Stimulated activated CD4-positive, alpha-beta T cell treated with anti-CD3 and anti-CD28 coated beads, Interleukin-4, amount 100 ng/mL, for 24 hours (primary cell): ENCODE data around the gene FGD5.
"Not testable (repeated sequence)": the region's sequence is repeated elsewhere in the genome, so short reads cannot be mapped to it uniquely, and the experiment has no call there.

Experiments used
- DNase-seq: peaks from one replicate; pipeline ENCODE4 v3.0.0-alpha.2; 2020

Gene FGD5

DNA sequence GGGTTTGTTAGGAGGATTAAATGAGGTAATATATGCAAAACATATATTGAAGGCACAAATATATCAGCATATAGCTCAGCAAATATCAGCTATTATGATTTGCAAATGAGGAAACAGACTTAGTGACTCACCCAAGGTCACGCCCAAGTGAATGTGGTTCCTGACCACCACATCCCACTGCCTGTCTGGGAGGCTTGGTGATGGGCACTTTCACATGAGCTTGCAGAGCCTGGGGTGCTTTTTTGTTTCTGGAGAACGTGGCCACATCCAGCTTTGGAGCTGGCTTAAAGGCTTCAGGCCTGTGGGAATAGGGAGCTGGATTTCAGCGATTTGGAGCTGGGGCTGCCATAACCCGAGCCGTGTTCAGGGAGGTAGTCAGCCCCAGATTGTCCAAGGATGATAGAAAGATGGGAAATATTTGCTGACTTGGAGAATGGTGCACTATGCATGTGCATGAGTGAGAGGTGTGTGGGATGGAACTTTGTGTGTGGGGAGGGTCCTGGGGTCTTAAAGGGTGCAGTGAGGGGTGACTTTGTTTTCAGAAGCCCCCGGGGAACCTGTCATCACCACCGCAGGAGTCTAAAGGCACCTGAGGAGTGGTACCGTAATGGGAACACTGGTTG lies 12.0 kb upstream of the FGD5 start:
- DNase-seq: no peak

DNA sequence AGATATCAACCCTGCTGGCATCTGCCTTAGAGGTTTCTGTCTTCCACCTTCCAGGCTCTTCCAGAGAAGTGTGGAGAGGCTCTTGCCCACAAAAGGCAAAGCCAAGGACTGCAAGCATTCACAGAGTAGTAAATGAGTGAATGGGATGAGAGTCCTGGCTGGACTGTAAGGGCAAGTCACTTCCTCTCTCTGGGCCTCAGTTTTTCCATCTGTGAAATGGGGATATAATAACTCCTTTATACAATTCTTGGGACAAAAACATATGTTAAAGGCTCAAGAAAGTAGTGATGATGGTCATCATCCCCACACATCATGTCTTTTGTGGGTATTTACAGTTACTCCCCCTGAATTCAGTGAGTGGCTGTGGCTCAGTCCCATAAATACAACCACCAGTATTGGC lies 10.7 kb upstream of the FGD5 start:
- DNase-seq: no peak

DNA sequence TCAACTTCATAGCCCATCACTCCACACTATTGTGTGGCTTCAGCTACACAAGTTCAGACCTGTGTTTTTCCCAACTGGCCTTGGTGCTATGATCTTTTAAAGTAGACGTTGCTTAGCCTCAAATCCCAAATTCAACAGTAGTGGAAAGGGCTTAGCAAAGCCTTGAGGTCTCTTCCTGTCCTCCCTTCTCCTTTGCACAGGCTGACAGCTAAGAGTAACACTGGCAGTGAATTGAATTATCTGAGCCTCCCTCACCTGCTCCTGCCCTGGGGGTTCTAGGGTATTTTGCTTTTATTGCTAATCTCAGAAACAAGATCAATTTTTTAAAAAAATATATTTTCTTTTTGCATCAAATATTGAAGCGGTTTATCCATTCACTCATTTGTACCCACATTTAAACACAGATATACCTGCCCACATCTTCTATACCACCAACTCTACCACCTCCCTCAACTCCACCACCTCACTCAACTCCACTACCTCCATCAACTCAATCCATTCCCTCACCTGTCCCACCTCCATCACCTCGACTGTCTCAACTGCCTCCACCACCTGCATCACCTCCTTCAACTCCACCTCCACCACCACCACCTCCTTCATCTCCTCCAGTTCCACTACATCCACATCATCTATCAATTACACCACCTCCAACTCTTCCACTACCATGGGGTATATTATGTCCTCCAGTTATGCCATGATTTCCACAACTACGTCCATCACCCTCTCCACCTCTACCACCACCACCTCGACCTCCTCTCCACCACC lies 10.1 kb upstream of the FGD5 start:
- DNase-seq: no peak

DNA sequence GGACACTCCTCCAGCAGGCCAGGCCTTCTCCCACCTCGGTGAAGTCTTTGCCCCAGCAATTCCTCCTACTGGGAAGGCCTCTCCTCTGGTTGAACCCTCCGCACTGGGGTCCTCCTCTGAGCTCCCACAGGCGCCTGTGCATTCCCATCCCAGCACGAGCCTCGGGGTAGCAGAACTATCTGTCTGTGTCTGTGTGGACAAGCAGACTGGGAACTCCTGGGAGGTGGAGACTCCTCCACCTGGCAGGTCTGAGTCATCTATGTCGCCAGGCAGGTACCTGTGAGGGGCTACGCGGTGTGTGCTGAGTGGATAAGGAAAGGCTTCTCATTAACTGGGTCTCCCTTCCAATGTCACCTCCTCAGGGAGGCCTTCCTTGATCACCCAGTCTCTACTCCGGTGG lies 9.2 kb upstream of the FGD5 start:
- DNase-seq: not testable (repeated sequence)

DNA sequence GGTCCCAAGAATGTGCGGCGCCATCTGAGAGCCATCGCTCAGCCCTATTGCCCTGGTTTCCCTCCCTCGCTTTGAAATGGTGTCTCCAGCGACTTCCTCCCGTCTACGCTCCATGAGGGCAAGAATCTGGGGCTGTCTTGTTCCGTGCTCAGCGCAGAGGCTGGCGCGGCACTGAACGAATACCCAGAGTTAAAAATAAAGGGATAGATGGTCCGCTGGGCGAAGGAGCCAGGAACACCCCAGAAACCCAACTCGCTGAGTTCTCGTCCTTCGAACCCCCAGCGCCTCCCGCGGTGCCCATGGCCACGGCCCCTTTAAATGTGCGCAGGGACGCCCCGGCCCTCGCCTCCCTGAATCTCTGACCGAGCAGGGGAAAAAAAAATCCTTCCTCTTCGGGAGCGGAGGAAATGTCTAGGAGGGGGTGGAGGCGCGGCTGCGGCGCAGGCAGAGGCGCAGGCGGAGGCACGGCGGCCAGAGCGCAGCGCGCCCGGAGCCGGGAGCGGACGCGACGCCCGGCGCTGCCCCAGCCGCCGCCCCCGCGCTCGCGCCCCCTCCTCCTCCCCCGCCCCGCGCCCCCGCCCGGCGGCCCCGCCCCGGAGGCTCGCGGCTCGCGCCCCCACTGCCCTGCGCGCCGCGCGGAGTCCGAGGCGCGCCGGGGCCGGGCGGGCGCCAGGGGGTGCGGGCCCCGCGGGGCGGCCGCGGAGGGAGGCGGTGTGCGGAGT lies 8.5 kb upstream of the FGD5 start:
- no peak for DNase-seq

DNA sequence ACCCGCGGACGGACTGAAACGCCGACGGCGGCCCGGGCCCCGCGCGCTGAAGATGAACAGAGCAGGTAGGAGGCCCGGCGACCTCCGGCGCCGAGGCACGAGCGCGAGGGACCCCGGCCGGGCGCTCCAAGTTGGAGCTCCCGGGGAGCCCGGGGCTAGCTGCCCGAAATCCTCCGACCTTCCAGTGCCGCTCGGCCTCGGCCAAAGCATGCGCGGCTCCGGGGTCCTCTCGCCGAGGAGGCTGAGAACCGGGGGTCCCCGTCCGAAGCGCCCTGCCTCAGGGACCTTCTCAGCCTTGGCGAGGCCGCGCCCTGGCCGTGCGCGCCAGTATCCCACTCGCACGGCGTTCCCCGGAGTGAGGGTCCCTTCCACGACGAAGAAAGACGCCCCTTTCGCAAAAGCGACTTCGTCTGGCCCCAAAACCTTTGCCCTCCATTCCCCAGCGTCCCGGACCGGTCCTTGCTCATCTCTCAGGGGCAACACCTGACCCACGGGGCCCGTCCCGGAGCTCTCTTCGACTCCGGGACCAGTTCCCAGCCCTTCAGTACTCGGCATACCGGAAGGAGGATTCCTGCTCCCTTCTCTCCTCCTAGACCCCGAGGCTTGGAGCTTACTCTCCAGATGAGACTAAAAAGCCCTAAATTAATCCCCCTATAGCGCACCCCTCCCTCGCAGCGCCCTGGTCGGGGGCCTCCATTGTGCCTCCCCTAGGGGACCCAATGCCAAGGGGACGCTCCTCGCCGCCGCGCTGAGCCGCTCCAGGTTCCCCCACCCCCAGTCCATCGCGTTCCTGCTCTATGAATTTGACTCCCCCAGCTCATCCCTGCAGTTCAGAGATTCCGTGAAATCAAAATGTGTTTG lies 7.7 kb upstream of the FGD5 start:
- no peak for DNase-seq

DNA sequence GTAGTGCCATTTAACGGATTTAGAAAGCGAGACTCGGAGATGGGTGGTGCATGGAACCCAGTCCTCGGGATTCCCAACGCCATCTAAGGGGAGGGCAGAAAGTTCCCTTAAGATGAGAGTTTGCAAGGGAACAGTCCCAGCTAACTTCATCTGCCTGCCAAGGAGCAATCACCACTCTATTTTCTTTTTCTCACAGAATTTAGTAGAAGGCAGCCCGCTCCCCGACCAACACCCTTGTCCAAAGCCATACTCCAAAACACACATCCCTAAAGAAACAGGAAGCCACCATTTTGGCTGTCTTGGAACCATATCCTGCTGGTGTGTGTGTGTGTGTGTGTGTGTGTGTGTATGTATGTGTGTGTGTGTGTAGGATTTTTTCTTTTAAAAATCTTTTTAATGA lies 7.1 kb upstream of the FGD5 start:
- no peak for DNase-seq

DNA sequence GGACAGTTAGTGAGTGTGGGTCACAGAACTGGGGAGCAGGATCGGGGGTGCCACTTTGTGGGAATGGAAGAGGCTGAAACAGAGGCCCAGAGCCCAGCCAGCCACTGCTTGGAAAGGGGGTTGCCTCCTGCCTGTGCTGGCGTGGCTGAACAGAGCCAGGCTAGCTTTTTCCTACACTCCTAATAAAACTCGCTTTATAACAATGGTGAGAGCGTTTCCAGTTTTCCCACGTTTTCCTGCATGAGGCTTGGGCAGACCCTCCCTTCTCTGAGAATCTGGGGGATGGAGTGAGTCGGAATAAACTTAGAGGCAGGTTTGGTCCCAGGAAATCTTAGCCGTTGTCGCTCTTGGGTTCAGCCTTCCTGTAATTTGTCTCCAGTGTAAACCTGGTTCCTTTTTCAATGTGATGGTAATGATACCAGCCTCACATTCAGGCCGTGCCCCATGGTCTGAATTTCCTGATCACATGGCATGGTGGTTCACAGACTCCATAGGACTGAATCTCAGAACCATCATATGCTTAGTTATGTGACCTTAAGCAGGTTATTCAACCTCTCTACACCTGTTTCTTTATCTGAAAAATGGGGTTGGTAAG lies 6.5 kb upstream of the FGD5 start:
- no peak for DNase-seq

DNA sequence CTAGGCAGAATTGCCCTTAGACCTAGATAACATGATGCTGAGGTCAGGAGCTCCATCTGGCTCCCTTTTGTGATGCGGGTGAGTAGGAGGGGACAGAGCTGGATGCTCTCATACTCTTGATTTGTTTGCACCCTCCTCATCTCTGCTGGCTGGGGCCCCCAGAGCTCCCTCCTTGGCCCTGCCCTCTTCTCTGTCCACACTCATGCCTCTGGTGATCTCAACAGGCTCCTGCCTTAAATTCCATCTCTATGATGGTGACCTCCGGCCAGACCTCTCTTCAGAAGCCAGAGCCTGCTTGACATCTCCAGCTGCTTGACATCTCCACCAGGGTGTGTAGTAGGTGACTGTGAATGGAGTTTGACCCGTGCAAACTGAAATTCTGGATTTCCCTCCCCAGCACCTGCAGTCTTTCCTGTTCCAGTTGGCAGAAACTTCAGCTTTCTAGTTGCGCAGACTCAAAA lies 4.3 kb upstream of the FGD5 start:
- DNase-seq: no peak

DNA sequence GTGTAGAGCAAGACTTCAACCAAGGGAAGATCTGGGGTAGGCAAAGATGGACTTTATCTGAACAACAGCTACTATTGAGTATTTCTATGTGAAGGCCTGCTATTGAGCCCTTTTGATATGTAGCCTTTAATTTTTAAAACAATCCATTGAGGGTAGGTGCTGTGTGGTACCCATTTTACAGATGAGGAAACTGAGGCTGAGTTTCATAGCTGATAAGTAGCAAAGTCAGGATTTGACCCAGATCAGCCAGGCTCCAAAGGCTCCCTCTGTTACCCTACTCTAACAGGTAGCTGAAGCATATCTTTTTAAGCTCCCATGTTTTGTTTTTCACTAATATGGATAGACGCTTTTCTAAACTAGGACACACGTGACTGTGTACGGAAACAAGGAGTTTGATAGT lies 2.4 kb upstream of the FGD5 start:
- DNase-seq: no peak

DNA sequence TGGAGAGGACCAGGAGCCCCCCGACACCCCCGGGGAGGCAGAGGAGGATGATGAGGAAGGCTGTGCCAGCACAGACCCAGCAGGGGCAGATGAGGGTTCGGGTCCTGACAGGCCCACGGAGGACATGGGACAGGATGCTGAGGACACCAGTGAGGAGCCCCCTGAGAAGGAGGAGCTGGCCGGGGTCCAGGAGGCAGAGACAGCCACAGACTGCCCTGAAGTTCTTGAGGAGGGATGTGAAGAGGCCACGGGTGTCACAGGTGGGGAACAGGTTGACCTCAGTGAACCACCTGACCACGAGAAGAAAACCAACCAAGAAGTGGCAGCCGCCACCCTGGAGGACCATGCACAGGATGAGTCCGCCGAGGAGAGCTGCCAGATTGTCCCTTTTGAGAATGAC lies 909 bp downstream of the FGD5 start:
- no peak for DNase-seq

DNA sequence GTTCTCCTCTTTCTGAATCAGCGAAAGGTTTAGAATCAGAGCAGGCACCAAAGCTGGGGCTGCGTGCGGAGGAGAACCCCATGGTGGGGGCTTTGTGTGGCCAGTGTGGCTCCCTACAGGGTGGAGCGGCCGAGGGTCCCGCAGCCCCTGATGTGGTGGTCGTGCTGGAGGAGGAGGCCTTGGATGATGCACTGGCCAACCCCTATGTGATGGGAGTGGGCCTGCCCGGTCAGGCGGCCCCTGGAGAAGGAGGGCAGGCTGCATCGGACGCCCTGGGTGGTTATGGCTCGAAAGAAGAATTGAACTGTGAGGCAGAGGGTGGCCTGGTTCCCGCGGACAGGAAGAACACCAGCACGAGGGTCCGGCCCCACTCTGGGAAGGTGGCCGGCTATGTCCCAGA lies 1.4 kb downstream of the FGD5 start:
- DNase-seq: no peak

DNA sequence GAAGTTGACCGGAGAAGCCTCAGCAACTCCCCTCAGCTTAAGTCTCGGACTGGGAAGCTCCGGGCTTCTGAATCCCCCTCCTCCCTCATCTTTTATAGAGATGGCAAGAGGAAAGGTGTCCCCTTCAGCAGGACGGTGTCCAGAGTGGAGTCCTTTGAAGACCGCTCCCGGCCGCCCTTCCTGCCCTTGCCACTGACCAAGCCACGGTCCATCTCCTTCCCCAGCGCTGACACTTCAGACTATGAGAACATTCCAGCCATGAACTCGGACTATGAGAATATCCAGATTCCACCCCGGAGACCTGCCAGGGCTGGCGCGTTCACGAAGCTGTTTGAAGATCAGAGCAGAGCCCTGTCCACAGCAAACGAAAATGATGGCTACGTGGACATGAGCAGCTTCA lies 2.4 kb downstream of the FGD5 start:
- no peak for DNase-seq

DNA sequence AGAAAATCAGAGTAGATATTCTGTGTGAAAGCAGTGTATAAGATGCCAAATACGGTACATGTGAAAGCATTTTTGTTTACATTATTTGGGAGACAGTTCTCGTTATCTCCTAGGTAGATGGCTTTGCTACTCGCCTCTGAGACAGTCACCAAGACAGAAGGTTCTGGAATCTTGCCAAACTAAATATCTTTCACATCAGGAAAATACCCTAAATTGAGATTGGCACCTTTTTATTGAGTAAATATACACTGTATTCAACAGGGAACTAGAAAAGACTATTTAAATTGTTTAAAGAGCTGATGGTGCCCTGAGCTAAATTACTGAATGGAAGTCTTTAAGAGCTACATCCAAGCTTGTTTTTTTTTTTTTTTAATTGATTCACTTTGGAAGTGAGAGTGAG lies 3.4 kb downstream of the FGD5 start:
- no peak for DNase-seq

DNA sequence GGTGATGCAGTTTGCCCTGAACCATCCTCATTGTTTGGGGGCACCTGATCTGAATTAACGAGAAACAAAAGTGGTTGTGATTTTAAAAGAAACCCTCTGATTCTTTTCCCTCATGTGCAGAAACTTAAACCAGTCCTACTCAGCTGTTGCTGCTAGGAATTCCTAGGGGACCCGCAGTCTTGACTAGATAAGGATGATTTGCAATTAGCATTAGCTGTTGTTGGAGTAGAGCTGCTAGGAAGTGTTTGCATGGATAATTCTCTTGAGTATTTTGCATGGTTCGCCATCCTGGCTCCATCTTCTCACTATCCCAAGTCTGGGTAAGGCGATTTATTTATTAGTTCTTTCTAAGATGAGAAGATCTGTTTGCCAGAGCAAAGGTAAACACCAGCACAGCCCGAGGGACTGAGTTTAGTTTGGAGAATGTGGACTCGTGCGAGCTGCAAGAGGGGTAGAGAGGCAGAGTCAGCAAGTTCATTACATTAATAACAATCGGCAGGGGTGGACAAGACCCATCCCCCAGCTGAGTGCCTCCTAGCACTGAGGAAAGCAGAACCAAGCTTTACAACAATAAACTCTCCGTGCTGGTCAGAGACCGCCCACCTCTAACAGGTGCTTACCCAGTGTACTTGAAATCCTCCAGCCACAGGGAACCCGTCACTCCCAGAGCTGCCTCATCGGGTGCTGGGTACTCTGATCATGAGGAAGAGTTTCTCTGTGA lies 4.1 kb downstream of the FGD5 start:
- DNase-seq: no peak

DNA sequence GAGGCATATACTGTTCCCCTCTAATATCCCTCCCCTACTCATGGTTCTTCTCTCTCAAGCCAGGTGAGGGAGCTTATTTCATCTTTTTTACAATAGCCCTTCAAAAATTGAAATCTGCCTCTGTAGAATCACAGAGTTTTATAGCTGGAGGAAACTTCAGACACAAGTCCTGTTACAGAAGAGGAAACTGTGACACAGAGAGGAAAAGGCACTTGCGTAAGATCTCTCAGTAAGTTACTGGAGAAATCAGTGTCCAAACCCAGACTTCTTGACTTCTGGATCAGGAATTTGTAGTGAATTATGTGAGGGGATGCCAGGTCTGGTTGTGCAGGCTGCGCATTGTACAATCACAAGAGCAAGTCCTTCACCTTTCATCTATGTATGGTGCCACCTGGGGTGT lies 4.6 kb downstream of the FGD5 start:
- no peak for DNase-seq

DNA sequence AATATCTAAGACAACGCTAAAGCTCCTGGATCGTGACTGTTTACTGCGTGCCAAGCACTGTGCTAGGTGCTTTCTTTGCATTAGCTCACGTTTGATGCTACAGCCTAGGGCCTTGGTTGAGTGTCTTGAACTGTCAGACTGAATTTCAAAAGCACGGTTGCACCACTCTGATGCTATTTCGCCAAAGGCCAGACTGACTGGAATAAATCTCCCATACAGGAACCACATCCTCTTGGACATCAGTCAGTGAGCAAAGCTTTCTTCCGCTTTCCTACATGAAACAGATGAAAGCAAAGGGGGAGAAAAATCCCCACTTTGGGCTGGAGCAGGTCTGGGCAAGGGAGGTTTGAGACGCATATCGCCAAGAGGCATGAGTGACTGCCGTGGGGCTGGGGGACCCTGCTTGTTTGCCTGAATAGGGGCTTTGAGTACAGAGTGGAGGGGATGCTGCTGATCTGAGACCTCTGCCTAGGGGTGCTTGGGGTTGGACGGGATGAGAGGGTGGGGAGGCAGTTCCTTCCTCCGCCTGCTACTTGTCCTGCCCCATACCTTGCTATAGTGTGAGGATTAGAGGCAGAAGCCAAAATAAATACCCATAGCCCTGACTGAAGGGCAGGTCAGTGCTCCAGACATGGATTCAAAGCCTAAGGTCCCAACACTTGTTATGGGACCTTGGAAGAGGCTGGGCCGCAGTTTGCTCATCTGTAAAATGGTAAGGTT lies 5.3 kb downstream of the FGD5 start:
- DNase-seq: no peak

DNA sequence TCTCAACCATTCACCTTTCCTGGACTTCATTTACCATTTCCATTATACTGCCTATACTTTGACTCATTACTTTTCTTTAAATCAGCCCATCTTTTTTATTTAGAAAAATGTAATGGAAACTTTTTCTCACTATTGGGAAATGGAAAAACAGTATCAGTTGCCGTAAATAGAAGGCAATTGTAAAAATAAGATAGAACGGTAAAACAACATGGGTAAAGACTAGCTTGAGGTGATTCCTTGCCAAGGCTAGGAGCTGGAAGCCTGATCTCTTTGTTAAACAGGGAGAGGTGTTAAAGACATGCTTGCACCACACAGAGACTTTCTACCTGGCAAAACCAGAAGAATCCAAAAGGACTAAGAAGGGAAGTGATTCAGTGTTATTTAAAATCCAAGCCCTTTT lies 5.9 kb downstream of the FGD5 start:
- no peak for DNase-seq

DNA sequence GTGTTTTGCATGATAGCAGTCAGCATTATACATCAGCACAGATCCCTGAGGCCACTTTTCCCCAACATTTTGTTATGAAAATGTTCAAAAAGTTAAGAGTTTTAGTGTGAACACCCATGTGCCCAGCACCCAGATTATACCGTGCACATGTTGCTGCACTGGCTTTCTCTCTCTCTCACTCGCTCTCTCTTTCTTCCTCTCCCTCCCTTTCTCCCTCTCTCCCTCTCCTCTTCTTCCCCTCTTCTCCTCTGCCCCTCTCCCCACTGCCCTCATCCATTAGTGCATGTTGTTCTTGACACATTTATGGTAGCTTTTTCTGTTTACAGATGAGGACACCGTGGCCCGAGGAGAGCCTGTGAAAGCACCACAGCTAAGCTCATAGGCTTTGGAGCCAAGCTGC lies 7.3 kb downstream of the FGD5 start:
- DNase-seq: no peak

DNA sequence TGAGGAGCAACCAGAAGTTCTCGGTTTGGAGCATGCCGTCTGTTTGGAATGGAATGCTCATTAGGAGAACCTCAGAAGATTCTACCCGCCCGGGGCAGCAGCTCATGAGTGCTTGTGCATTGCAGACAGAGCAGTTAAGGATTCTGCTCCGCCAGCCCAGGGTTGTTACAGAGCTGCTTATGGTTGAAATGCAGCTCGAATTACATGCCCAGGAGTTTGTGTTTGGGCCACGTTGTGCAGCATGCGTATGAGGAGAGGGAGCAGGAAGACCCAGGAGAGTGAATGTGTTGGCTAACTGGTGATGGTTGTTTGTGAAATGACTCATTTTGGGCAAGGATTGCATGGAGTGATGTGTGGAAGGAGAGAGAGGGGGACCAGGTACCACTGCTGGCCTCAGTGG lies 9.0 kb downstream of the FGD5 start:
- DNase-seq: no peak

DNA sequence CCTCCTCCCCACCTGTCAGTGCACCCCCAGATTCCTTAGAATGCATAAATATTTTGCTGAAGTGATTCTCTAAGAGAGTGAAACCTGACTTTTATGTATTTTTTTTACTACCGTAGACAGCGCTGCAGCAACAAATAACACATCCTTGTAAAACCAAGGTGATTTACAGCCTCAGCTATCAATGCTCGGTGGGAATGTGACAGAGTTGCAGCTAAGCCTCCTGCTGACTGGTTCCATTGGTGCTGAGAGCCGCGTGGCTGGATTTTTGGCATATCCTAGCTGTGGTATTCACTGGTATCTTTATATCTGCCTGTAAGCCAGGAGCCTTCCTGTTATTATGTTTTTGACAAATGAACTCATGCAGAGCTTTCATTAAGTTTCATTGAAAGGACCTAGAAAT lies 11.0 kb downstream of the FGD5 start:
- DNase-seq: no peak
